ENCODE measurements around the gene POC1A. TPM values are rescaled to one million over a fixed set of nuclear protein-coding genes. Genes with fewer than 3 reads are reported as not detected.
A peak's percentile ranks its signal among the peaks of the same experiment; 100 is the strongest.

POC1A gene
- total and polyA plus RNA-seq, 2 experiments from 2014 or later: 19.1 to 26.7 TPM

DNA sequence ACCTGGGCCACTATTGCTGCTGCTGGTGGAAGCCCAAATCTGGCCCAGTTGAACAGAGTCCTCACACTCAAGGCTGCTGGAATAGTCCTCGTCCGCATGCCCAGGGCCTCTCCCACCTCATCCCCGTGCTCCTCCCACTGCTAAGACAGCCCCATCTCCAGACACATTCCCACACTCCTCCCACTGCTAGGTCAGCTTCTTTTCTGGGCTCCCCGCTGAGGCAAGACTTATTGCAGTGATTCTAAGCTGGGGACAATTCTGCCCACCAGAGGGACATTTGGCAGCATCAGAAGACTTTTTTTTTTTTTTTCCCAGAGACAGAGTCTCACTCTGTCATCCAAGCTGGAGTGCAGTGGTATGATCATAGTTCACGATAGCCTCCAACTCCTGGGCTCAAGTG lies 35.1 kb downstream of the POC1A start:
- H2AFZ ChIP-seq: no peak overlapping the region
- H3K27ac ChIP-seq (ENCODE audit: low read depth): no peak overlapping the region
- TF ChIP-seq EZH2 (IDR thresholded peaks at IDR 0.05; ENCODE audit: low read depth, unreplicated experiment) (no peak), NANOG (IDR thresholded peaks at IDR 0.05; ENCODE audit: borderline replicate concordance) (no peak), POLR2AphosphoS5 (IDR thresholded peaks at IDR 0.05; ENCODE audit: low read depth) (no peak), EZH2phosphoT487 (IDR thresholded peaks at IDR 0.05; ENCODE audit: unreplicated experiment) (no peak), ZNF331 (CRISPR knock-in tag; IDR thresholded peaks at IDR 0.05; ENCODE audit: low read depth) (no peak), ZNF114 (CRISPR knock-in tag; IDR thresholded peaks at IDR 0.05) (no peak), STAT1 (IDR thresholded peaks at IDR 0.05; ENCODE audit: unreplicated experiment) (no peak), CREB1 (CRISPR knock-in tag; IDR thresholded peaks at IDR 0.05; ENCODE audit: low read depth) (no peak), JUNB (IDR thresholded peaks at IDR 0.05; ENCODE audit: unreplicated experiment) (no peak)
- TF ChIP-seq, protein P1, sequence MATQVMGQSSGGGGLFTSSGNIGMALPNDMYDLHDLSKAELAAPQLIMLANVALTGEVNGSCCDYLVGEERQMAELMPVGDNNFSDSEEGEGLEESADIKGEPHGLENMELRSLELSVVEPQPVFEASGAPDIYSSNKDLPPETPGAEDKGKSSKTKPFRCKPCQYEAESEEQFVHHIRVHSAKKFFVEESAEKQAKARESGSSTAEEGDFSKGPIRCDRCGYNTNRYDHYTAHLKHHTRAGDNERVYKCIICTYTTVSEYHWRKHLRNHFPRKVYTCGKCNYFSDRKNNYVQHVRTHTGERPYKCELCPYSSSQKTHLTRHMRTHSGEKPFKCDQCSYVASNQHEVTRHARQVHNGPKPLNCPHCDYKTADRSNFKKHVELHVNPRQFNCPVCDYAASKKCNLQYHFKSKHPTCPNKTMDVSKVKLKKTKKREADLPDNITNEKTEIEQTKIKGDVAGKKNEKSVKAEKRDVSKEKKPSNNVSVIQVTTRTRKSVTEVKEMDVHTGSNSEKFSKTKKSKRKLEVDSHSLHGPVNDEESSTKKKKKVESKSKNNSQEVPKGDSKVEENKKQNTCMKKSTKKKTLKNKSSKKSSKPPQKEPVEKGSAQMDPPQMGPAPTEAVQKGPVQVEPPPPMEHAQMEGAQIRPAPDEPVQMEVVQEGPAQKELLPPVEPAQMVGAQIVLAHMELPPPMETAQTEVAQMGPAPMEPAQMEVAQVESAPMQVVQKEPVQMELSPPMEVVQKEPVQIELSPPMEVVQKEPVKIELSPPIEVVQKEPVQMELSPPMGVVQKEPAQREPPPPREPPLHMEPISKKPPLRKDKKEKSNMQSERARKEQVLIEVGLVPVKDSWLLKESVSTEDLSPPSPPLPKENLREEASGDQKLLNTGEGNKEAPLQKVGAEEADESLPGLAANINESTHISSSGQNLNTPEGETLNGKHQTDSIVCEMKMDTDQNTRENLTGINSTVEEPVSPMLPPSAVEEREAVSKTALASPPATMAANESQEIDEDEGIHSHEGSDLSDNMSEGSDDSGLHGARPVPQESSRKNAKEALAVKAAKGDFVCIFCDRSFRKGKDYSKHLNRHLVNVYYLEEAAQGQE (IDR thresholded peaks at IDR 0.05; ENCODE audit: unreplicated experiment): no peak
- TF ChIP-seq, protein P2, sequence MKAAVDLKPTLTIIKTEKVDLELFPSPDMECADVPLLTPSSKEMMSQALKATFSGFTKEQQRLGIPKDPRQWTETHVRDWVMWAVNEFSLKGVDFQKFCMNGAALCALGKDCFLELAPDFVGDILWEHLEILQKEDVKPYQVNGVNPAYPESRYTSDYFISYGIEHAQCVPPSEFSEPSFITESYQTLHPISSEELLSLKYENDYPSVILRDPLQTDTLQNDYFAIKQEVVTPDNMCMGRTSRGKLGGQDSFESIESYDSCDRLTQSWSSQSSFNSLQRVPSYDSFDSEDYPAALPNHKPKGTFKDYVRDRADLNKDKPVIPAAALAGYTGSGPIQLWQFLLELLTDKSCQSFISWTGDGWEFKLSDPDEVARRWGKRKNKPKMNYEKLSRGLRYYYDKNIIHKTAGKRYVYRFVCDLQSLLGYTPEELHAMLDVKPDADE (IDR thresholded peaks at IDR 0.05): no peak
- TF ChIP-seq, protein P3, sequence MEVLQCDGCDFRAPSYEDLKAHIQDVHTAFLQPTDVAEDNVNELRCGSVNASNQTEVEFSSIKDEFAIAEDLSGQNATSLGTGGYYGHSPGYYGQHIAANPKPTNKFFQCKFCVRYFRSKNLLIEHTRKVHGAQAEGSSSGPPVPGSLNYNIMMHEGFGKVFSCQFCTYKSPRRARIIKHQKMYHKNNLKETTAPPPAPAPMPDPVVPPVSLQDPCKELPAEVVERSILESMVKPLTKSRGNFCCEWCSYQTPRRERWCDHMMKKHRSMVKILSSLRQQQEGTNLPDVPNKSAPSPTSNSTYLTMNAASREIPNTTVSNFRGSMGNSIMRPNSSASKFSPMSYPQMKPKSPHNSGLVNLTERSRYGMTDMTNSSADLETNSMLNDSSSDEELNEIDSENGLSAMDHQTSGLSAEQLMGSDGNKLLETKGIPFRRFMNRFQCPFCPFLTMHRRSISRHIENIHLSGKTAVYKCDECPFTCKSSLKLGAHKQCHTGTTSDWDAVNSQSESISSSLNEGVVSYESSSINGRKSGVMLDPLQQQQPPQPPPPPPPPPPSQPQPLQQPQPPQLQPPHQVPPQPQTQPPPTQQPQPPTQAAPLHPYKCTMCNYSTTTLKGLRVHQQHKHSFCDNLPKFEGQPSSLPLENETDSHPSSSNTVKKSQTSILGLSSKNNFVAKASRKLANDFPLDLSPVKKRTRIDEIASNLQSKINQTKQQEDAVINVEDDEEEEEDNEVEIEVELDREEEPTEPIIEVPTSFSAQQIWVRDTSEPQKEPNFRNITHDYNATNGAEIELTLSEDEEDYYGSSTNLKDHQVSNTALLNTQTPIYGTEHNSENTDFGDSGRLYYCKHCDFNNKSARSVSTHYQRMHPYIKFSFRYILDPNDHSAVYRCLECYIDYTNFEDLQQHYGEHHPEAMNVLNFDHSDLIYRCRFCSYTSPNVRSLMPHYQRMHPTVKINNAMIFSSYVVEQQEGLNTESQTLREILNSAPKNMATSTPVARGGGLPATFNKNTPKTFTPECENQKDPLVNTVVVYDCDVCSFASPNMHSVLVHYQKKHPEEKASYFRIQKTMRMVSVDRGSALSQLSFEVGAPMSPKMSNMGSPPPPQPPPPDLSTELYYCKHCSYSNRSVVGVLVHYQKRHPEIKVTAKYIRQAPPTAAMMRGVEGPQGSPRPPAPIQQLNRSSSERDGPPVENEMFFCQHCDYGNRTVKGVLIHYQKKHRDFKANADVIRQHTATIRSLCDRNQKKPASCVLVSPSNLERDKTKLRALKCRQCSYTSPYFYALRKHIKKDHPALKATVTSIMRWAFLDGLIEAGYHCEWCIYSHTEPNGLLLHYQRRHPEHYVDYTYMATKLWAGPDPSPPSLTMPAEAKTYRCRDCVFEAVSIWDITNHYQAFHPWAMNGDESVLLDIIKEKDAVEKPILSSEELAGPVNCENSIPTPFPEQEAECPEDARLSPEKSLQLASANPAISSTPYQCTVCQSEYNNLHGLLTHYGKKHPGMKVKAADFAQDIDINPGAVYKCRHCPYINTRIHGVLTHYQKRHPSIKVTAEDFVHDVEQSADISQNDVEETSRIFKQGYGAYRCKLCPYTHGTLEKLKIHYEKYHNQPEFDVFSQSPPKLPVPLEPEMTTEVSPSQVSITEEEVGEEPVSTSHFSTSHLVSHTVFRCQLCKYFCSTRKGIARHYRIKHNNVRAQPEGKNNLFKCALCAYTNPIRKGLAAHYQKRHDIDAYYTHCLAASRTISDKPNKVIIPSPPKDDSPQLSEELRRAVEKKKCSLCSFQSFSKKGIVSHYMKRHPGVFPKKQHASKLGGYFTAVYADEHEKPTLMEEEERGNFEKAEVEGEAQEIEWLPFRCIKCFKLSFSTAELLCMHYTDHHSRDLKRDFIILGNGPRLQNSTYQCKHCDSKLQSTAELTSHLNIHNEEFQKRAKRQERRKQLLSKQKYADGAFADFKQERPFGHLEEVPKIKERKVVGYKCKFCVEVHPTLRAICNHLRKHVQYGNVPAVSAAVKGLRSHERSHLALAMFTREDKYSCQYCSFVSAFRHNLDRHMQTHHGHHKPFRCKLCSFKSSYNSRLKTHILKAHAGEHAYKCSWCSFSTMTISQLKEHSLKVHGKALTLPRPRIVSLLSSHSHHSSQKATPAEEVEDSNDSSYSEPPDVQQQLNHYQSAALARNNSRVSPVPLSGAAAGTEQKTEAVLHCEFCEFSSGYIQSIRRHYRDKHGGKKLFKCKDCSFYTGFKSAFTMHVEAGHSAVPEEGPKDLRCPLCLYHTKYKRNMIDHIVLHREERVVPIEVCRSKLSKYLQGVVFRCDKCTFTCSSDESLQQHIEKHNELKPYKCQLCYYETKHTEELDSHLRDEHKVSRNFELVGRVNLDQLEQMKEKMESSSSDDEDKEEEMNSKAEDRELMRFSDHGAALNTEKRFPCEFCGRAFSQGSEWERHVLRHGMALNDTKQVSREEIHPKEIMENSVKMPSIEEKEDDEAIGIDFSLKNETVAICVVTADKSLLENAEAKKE (CRISPR knock-in tag; IDR thresholded peaks at IDR 0.05): no peak
- TF ChIP-seq, protein P4, sequence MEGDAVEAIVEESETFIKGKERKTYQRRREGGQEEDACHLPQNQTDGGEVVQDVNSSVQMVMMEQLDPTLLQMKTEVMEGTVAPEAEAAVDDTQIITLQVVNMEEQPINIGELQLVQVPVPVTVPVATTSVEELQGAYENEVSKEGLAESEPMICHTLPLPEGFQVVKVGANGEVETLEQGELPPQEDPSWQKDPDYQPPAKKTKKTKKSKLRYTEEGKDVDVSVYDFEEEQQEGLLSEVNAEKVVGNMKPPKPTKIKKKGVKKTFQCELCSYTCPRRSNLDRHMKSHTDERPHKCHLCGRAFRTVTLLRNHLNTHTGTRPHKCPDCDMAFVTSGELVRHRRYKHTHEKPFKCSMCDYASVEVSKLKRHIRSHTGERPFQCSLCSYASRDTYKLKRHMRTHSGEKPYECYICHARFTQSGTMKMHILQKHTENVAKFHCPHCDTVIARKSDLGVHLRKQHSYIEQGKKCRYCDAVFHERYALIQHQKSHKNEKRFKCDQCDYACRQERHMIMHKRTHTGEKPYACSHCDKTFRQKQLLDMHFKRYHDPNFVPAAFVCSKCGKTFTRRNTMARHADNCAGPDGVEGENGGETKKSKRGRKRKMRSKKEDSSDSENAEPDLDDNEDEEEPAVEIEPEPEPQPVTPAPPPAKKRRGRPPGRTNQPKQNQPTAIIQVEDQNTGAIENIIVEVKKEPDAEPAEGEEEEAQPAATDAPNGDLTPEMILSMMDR (conservative IDR thresholded peaks at IDR 0.05; ENCODE audit: low read depth in 2 of 2): no peak

More for the DNA sequence above, 35.1 kb downstream of the POC1A start:
- H3K9me3 Mint-ChIP-seq: no peaks in the 10 kb centered on the region
- no peaks in the 10 kb centered on the region for H3K4me1 Mint-ChIP-seq
- no peak overlapping the region for H3K4me3 Mint-ChIP-seq
- peak; percentile 15 for DNase-seq (ENCODE audit: low spot score)
- H3K27ac Mint-ChIP-seq: no peak overlapping the region
- Histone ChIP-seq H3K79me2 (replicated peaks; ENCODE audit: insufficient read depth) (no peaks in the 10 kb centered on the region), H4K20me1 (replicated peaks; ENCODE audit: insufficient read depth) (no peaks in the 10 kb centered on the region), H3K4me3 (no peak overlapping the region), H3K4me2 (no peak overlapping the region), H3K9me2 (ENCODE audit: insufficient read depth) (no peaks in the 10 kb centered on the region), H3K36me3 (ENCODE audit: insufficient read depth) (peaks cover 16% of the 10 kb centered on the region), H3F3A (replicated peaks; ENCODE audit: low read depth) (no peaks in the 10 kb centered on the region), H3K27me3 (ENCODE audit: insufficient read depth) (no peaks in the 10 kb centered on the region), H3K4me1 (ENCODE audit: insufficient read depth) (no peaks in the 10 kb centered on the region)
- peaks cover 39% of the 10 kb centered on the region for H3K36me3 Mint-ChIP-seq (ENCODE audit: low read depth)
- peaks cover 5% of the 10 kb centered on the region for H3K27me3 Mint-ChIP-seq (ENCODE audit: insufficient read depth, low read depth, poor library complexity)
- no peak for ATAC-seq

Measured in GM23338 (cell line).